GM12865 (cell line): ENCODE results near the gene SH3BGRL.

Experiments used
- DNase-seq: peaks from one replicate; pipeline ENCODE4 v3.0.0; 2010; ENCODE audit warnings: low read depth
- H3K4me3 ChIP-seq: 2 replicates; pipeline ENCODE4 v1.5.1; 2011; ENCODE audit warnings: mild to moderate bottlenecking, low read depth, low read length, control low read depth
- TF ChIP-seq, protein P1 (sequence below): IDR thresholded peaks from 2 replicates; pipeline ENCODE4 v1.5.1; 2011; ENCODE audit warnings: low read length, control low read depth, low read depth, inconsistent platforms; ENCODE audit not compliant: insufficient read depth; ENCODE audit errors: missing control alignments

Gene SH3BGRL

GRCh38 chrX:81231476-81231875 lies 29.6 kb downstream of the SH3BGRL start:
- TF ChIP-seq, protein P1, sequence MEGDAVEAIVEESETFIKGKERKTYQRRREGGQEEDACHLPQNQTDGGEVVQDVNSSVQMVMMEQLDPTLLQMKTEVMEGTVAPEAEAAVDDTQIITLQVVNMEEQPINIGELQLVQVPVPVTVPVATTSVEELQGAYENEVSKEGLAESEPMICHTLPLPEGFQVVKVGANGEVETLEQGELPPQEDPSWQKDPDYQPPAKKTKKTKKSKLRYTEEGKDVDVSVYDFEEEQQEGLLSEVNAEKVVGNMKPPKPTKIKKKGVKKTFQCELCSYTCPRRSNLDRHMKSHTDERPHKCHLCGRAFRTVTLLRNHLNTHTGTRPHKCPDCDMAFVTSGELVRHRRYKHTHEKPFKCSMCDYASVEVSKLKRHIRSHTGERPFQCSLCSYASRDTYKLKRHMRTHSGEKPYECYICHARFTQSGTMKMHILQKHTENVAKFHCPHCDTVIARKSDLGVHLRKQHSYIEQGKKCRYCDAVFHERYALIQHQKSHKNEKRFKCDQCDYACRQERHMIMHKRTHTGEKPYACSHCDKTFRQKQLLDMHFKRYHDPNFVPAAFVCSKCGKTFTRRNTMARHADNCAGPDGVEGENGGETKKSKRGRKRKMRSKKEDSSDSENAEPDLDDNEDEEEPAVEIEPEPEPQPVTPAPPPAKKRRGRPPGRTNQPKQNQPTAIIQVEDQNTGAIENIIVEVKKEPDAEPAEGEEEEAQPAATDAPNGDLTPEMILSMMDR, result no peak
- no peak for DNase-seq
- no peak overlapping the region for H3K4me3 ChIP-seq

DNA sequence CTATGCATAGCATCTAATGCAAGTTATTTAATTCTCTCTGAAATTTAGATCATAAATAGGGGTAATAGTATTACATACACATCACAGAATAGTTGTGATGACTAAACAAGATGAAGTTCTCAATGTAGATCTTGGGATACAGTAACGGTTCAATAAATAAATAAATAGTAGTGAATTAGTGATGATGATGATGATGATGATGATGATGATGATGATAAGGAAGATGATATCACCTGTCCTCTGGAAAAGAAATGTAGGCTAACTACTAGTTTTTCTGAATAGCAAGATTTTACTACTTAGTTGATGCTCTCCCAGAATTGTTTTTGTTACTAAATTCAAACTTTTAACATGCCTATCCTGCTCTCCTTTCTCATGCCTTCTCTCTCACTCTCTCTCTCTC lies 30.3 kb downstream of the SH3BGRL start:
- TF ChIP-seq, protein P1, result no peak
- no peak overlapping the region for H3K4me3 ChIP-seq
- no peak for DNase-seq

DNA sequence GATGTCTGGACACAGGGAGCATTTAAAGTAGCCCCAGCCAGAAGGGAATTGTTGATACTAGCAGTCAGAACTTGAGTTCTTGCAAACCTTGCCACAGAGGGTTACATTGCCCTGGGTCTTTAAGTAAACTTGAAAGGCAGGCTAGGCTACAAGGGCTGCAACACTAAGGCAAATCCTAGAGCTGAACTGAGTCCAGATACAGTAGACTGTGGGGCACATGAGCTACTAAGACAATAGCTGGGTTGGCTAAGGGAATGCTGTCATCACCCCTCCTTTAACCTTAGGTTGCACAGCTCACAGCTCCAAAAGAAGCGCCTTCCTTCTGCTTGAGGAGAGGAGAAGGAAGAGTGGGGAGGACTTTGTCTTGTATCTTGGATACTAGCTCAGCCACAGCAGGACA lies 35.6 kb downstream of the SH3BGRL start:
- TF ChIP-seq, protein P1, result no peak
- H3K4me3 ChIP-seq, result no peak overlapping the region
- DNase-seq, result no peak

- DNase-seq, result no peak
- H3K4me3 ChIP-seq, result no peak overlapping the region
- TF ChIP-seq, protein P1, result no peak
Measured at GRCh38 chrX:81238166-81238565, 36.3 kb downstream of the SH3BGRL start.

DNA sequence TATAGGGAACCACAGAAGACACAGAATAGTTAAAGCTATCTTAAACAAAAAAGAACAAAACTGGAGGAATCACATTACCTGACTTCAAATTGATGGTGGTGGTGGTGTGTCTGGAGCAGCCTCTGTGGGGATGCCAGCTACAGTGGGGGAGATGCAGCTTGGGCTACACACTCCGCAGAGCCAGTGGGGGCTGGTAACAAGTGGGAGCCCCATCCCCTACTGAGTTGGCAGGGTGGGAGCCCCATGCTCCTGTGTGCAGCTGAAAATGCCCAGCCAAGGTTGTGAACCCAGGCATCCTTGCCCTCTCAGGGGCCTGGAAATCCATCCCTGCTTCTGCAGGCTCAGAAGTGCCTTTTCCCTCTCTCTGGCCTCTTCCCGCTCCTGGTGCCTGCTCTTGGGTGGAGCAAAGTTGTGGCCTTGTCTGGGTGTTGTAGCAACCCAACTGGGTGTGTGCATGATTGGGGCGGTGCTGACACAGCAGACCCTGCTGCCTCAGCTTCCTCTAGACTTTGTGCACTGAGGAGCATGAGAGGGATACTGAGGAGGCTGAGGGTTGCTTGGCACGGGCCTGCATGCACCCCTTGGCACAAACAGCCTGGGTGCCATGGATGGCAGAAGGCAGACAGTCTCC lies 38.9 kb downstream of the SH3BGRL start:
- TF ChIP-seq, protein P1, result no peak
- no peak overlapping the region for H3K4me3 ChIP-seq
- DNase-seq, result no peak

DNA sequence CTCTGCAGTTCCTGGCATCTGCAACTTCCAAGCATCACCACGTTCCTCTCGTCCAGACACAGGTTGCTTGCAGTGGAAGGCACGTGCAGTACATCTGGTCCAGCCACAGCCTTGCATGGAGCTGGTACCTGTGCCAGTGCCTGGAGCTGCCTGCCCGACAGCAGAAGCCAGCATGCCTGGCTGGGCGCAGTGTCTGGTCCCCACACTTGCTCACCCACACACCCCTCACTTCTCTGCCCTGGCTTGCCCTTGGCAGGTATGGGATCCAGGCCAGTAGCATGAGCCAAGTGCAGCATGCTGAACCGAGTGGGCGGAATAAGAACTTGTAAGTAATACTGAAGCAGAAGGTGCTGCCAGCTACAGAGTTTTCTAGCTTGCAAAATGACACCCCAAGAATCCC lies 39.9 kb downstream of the SH3BGRL start:
- no peak overlapping the region for H3K4me3 ChIP-seq
- DNase-seq, result no peak
- TF ChIP-seq, protein P1, result no peak

- H3K4me3 ChIP-seq, result no peak overlapping the region
- no peak for DNase-seq
- TF ChIP-seq, protein P1, result no peak
Measured at GRCh38 chrX:81255876-81256275, 54.0 kb downstream of the SH3BGRL start.
